ENCODE data around the gene IMMP2L.

GRCh38 chr7:110790992-110791391 lies 771.3 kb downstream of the IMMP2L start:
- TF ChIP-seq SIX1 (CRISPR knock-in tag; IDR thresholded peaks at IDR 0.05; ENCODE audit: borderline replicate concordance), result no peak
- no peak for TF ChIP-seq JUND (CRISPR knock-in tag; IDR thresholded peaks at IDR 0.05)
- no peak for TF ChIP-seq MAZ (IDR thresholded peaks at IDR 0.05; ENCODE audit: borderline replicate concordance, low read depth, low read length)
- no peak for TF ChIP-seq MAZ (CRISPR knock-in tag; IDR thresholded peaks at IDR 0.05; ENCODE audit: low read depth)
- TF ChIP-seq CTCF (CRISPR knock-in tag; IDR thresholded peaks at IDR 0.05), result no peak
- no peak for TF ChIP-seq HIVEP1 (CRISPR knock-in tag; IDR thresholded peaks at IDR 0.05)
- TF ChIP-seq ZNF687 (CRISPR knock-in tag; IDR thresholded peaks at IDR 0.05), result no peak
- no peak for TF ChIP-seq ZNF12 (CRISPR knock-in tag; IDR thresholded peaks at IDR 0.05)
- no peak for TF ChIP-seq TGIF2 (CRISPR knock-in tag; IDR thresholded peaks at IDR 0.05)
- no peak for TF ChIP-seq MAX (IDR thresholded peaks at IDR 0.05)
- no peak for TF ChIP-seq ZNF276 (CRISPR knock-in tag; IDR thresholded peaks at IDR 0.05; ENCODE audit: low read depth)
- TF ChIP-seq ZNF589 (CRISPR knock-in tag; conservative IDR thresholded peaks at IDR 0.05), result no peak
- no peak for TF ChIP-seq ZNF367 (CRISPR knock-in tag; IDR thresholded peaks at IDR 0.05; ENCODE audit: borderline replicate concordance)
- TF ChIP-seq TCF12 (IDR thresholded peaks at IDR 0.05), result no peak
- TF ChIP-seq TCF12 (CRISPR knock-in tag; IDR thresholded peaks at IDR 0.05), result no peak
- no peak for TF ChIP-seq HMGXB4 (CRISPR knock-in tag; IDR thresholded peaks at IDR 0.05; ENCODE audit: borderline replicate concordance in 1 of 2, low read depth in 1 of 2)

Data from HepG2 (cell line).